Activated CD8-positive, alpha-beta T cell treated with anti-CD3 and anti-CD28 coated beads for 36 hours (primary cell): Measurements from ENCODE around the gene CARM1. TPM values are rescaled to one million over a fixed set of nuclear protein-coding genes. Genes with fewer than 3 reads are reported as not detected.

ENCODE experiments used
- ATAC-seq: fragments of 200-7000 bp; cut with Tn5 transposase; one replicate; pipeline ENCODE4 v1.10.0; 2021; ENCODE audit warnings: mild to moderate bottlenecking, moderate library complexity
- CTCF ChIA-PET: fragments of 350-600 bp; sonication (Branson Sonifier 250); formaldehyde crosslinking; loops from one replicate; lab custom pipeline; 2021; ENCODE audit warnings: antibody characterized with exemption; lab: Charles Lee
- POLR2A ChIA-PET: fragments of 350-600 bp; sonication (Branson Sonifier 250); formaldehyde crosslinking; loops from one replicate; lab custom pipeline; 2021; ENCODE audit warnings: antibody characterized with exemption; lab: Charles Lee
- DNase-seq: peaks from one replicate; pipeline ENCODE4 v3.0.0-alpha.2; 2020
- H3K27ac Mint-ChIP-seq: one replicate; pipeline ENCODE4 v1.8.0; 2021; ENCODE audit warnings: mild to moderate bottlenecking, mixed read lengths
- H3K27me3 Mint-ChIP-seq: one replicate; pipeline ENCODE4 v1.8.0; 2021; ENCODE audit warnings: mixed read lengths
- H3K36me3 Mint-ChIP-seq: one replicate; pipeline ENCODE4 v1.8.0; 2021; ENCODE audit warnings: low read depth, mixed read lengths
- H3K4me1 Mint-ChIP-seq: one replicate; pipeline ENCODE4 v1.8.0; 2021; ENCODE audit warnings: low read depth, mixed read lengths
- H3K4me3 Mint-ChIP-seq: one replicate; pipeline ENCODE4 v1.8.0; 2021; ENCODE audit warnings: mild to moderate bottlenecking, moderate library complexity, mixed read lengths
- H3K9me3 Mint-ChIP-seq: one replicate; pipeline ENCODE4 v1.8.0; 2021; ENCODE audit warnings: mixed read lengths
- CTCF ChIP-seq: fragments of 200-600 bp; IDR thresholded peaks from one replicate; pipeline ENCODE4 v1.8.0; 2022; ENCODE audit warnings: antibody characterized with exemption, mild to moderate bottlenecking
- intact Hi-C: fragments of 100-400 bp; cut with micrococcal nuclease; formaldehyde crosslinking; loops from one replicate; pipeline ENCODE4 v1.10.0; 2022
- total RNA-seq, 2 experiments: library from RNA; stranded (reverse); gene quantifications; one replicate each; pipeline ENCODE4 v1.2.3, GENCODE V29; 2021

Gene CARM1
- total RNA-seq, 2 experiments from 2014 or later: 95.1 to 95.4 TPM

GRCh38 chr19:10921199-10921909 is 50.0 kb downstream of the CARM1 start:
- Mint-ChIP-seq H3K4me3 (no peak overlapping the region), H3K9me3 (no peaks in the 10 kb centered on the region), H3K27ac (no peak overlapping the region), H3K27me3 (no peaks in the 10 kb centered on the region), H3K4me1 (no peaks in the 10 kb centered on the region), H3K36me3 (peaks cover 7% of the 10 kb centered on the region)
- DNase-seq (no peak), ATAC-seq (no peak)
- intact Hi-C loops: no loop called here
- ChIA-PET CTCF (no interaction called here), POLR2A (no interaction called here)
- TF ChIP-seq CTCF: no peak

- H3K27ac Mint-ChIP-seq: no peak overlapping the region
- ATAC-seq: no peak
Measured at GRCh38 chr19:10921910-10922637, 50.7 kb downstream of the CARM1 start.

GRCh38 chr19:10922638-10923014 is 51.3 kb downstream of the CARM1 start:
- DNase-seq (no peak), ATAC-seq (no peak)
- Mint-ChIP-seq H3K4me3 (no peak overlapping the region), H3K36me3 (peaks cover 6% of the 10 kb centered on the region), H3K9me3 (no peaks in the 10 kb centered on the region), H3K27me3 (no peaks in the 10 kb centered on the region), H3K27ac (no peak overlapping the region), H3K4me1 (peaks cover 6% of the 10 kb centered on the region)
- intact Hi-C loops: no loop called here
- no peak for TF ChIP-seq CTCF
- POLR2A ChIA-PET: no interaction called here
- CTCF ChIA-PET: no interaction called here

More at GRCh38 chr19:10921910-10922637, 50.7 kb downstream of the CARM1 start:
- Mint-ChIP-seq H3K9me3 (no peaks in the 10 kb centered on the region), H3K27me3 (no peaks in the 10 kb centered on the region), H3K4me3 (no peak overlapping the region), H3K4me1 (peaks cover under 1% of the 10 kb centered on the region), H3K36me3 (peaks cover 7% of the 10 kb centered on the region)
- POLR2A ChIA-PET: no interaction called here
- no peak for TF ChIP-seq CTCF
- intact Hi-C loops: no loop called here
- DNase-seq: no peak
- CTCF ChIA-PET: no interaction called here

- TF ChIP-seq CTCF: no peak
- CTCF ChIA-PET: no interaction called here
Measured at GRCh38 chr19:10923260-10924112, 52.1 kb downstream of the CARM1 start.

More at GRCh38 chr19:10923260-10924112, 52.1 kb downstream of the CARM1 start:
- no peak for DNase-seq
- intact Hi-C loops: no loop called here
- Mint-ChIP-seq H3K27ac (no peak overlapping the region), H3K27me3 (no peaks in the 10 kb centered on the region), H3K4me1 (peaks cover 9% of the 10 kb centered on the region), H3K36me3 (peaks cover 6% of the 10 kb centered on the region), H3K9me3 (no peaks in the 10 kb centered on the region), H3K4me3 (no peak overlapping the region)
- no peak for ATAC-seq
- POLR2A ChIA-PET: no interaction called here
